ENCODE measurements around the gene IRF2BPL.
A peak's percentile ranks its signal among the peaks of the same experiment; 100 is the strongest.

Gene IRF2BPL

GRCh38 chr14:76986231-76986565, 42.3 kb downstream of the IRF2BPL start:
- DNase-seq (ENCODE audit: low read depth in 2 of 2) = no peak

GRCh38 chr14:76985540-76986230, 42.8 kb downstream of the IRF2BPL start:
- DNase-seq (ENCODE audit: low read depth in 2 of 2) = no peak

GRCh38 chr14:76984787-76985375, 43.6 kb downstream of the IRF2BPL start:
- no peak for DNase-seq (ENCODE audit: low read depth in 2 of 2)

GRCh38 chr14:76984297-76984696, 44.2 kb downstream of the IRF2BPL start:
- DNase-seq (ENCODE audit: low read depth in 2 of 2) = no peak

- no peak for DNase-seq (ENCODE audit: low read depth in 2 of 2)
Measured at GRCh38 chr14:76981670-76982069, 46.8 kb downstream of the IRF2BPL start.

- DNase-seq (ENCODE audit: low read depth in 2 of 2) = peak; percentile 87 to 91
Measured at GRCh38 chr14:76977793-76978720, 50.5 kb downstream of the IRF2BPL start.

- DNase-seq (ENCODE audit: low read depth in 2 of 2) = no peak
Measured at GRCh38 chr14:76976240-76977005, 52.1 kb downstream of the IRF2BPL start.

- no peak for DNase-seq (ENCODE audit: low read depth in 2 of 2)
Measured at GRCh38 chr14:76975812-76976211, 52.7 kb downstream of the IRF2BPL start.

- no peak for DNase-seq (ENCODE audit: low read depth in 2 of 2)
Measured at GRCh38 chr14:76975051-76975450, 53.5 kb downstream of the IRF2BPL start.

Data from stimulated activated CD8-positive, alpha-beta memory T cell treated with anti-CD3 and anti-CD28 coated beads, Interleukin-7, amount 100 ng/mL, for 4 hours (primary cell).